HUES48 (cell line): ENCODE measurements around the gene INSIG2.

Experiments used
- H3K27ac ChIP-seq: one replicate; pipeline ENCODE4 v1.7.0; 2013; ENCODE audit warnings: low read depth, low read length, inconsistent platforms
- H3K27me3 ChIP-seq: 2 replicates; pipeline ENCODE4 v1.6.1; 2013; ENCODE audit warnings: mild to moderate bottlenecking, low read length; ENCODE audit not compliant: control insufficient read depth, insufficient read depth
- H3K36me3 ChIP-seq: 2 replicates; pipeline ENCODE4 v1.6.1; 2013; ENCODE audit warnings: low read length; ENCODE audit not compliant: control insufficient read depth, insufficient read depth
- H3K4me1 ChIP-seq: 2 replicates; pipeline ENCODE4 v1.6.1; 2013; ENCODE audit warnings: mild to moderate bottlenecking, low read length; ENCODE audit not compliant: control insufficient read depth, insufficient read depth
- H3K4me3 ChIP-seq: 2 replicates; pipeline ENCODE4 v1.5.1; 2013; ENCODE audit warnings: mild to moderate bottlenecking, low read depth, low read length
- H3K9ac ChIP-seq: 2 replicates; pipeline ENCODE4 v1.6.1; 2013; ENCODE audit warnings: mild to moderate bottlenecking, low read depth, low read length, moderate library complexity
- H3K9me3 ChIP-seq: 2 replicates; pipeline ENCODE4 v1.6.1; 2013; ENCODE audit warnings: low read length; ENCODE audit not compliant: control insufficient read depth, insufficient read depth

Gene INSIG2

DNA sequence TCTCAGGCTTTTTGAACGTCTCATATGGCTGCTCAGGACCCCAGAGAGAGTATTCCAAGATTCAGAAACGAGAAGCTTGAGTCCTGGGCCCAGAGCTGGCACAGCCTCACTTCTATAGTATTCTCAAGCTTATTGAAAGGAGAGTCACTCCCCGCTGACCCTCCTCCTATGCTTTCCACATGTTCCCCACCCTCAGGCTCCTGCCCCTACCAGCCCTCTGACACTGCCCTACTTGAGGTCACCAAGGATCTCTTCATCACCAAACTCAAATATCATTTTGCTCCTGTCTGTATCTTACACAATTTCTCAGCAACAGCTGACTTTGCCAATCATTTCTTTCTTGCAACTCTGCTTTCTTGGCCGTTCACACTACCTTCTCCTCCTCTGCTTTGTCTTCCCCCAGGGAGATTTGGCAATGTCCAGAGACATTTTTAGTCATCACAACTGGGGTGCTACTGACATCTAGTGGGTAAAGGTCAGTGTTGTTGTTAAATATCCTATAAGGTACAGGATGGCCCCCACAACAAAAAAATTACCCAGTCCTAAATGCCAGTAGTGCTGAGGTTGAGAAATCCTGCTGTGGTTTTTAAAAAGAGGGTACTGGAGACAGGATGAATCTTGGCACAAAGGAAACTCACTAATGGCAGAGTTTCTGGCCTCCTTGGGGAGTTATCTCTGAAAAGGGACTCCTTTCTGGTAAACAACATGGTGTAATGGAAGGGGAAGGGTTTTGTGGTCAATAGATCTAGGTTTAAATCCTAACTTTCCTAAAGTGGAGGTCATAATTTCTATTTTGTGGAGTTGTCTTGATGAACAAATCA lies 26.9 kb upstream of the INSIG2 start:
- Histone ChIP-seq H3K27ac (no peak overlapping the region), H3K9me3 (no peaks in the 10 kb centered on the region), H3K36me3 (no peaks in the 10 kb centered on the region), H3K4me3 (no peak overlapping the region), H3K27me3 (no peaks in the 10 kb centered on the region), H3K4me1 (no peaks in the 10 kb centered on the region), H3K9ac (no peak overlapping the region)

DNA sequence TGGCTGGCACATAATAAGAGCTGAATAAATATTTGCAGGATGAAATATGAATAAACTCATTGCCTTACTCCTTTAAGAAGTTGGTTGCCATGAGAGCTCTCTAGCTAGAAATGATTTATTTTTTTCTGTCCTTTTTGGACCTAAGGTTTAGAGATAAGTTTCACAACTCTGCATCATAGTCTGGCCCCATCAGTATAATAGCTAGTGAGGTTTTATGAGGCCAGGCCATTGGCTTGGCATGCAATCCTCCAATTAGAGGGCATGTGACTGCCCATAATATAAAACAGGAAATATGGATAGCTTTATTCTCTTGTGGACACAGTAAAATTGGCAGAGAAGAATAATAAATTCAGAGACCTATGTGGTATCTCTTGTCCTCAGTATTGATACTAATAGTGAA lies 26.2 kb upstream of the INSIG2 start:
- Histone ChIP-seq H3K27me3 (no peaks in the 10 kb centered on the region), H3K36me3 (no peaks in the 10 kb centered on the region), H3K9me3 (no peaks in the 10 kb centered on the region), H3K4me1 (no peaks in the 10 kb centered on the region), H3K9ac (no peak overlapping the region), H3K4me3 (no peak overlapping the region), H3K27ac (no peak overlapping the region)

DNA sequence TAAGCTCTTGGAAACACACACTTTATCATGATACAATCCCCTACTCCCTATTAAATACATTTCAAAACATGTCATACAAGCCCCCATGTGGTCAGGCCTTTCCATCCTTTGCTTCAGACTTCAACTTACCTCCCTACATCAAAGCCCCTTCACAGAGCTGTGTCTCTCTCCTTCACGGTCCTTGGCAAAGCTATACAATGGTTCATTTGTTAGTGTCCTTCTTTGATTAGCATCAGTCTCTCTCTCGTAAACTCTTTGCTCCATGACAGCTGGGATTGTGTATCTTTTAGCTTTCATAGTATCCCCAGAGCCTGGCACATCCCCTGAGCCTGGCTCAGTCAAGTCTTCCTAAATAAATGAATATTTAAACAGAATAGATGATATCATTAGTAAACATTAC lies 25.6 kb upstream of the INSIG2 start:
- H3K36me3 ChIP-seq: no peaks in the 10 kb centered on the region
- no peaks in the 10 kb centered on the region for H3K27me3 ChIP-seq
- H3K4me3 ChIP-seq: no peak overlapping the region
- no peaks in the 10 kb centered on the region for H3K4me1 ChIP-seq
- no peaks in the 10 kb centered on the region for H3K9me3 ChIP-seq
- H3K9ac ChIP-seq: no peak overlapping the region
- H3K27ac ChIP-seq: no peak overlapping the region

- Histone ChIP-seq H3K27ac (no peak overlapping the region), H3K4me3 (no peak overlapping the region), H3K9me3 (no peaks in the 10 kb centered on the region), H3K4me1 (no peaks in the 10 kb centered on the region), H3K27me3 (no peaks in the 10 kb centered on the region), H3K36me3 (no peaks in the 10 kb centered on the region), H3K9ac (no peak overlapping the region)
Measured at GRCh38 chr2:118065015-118065706, 23.1 kb upstream of the INSIG2 start.

DNA sequence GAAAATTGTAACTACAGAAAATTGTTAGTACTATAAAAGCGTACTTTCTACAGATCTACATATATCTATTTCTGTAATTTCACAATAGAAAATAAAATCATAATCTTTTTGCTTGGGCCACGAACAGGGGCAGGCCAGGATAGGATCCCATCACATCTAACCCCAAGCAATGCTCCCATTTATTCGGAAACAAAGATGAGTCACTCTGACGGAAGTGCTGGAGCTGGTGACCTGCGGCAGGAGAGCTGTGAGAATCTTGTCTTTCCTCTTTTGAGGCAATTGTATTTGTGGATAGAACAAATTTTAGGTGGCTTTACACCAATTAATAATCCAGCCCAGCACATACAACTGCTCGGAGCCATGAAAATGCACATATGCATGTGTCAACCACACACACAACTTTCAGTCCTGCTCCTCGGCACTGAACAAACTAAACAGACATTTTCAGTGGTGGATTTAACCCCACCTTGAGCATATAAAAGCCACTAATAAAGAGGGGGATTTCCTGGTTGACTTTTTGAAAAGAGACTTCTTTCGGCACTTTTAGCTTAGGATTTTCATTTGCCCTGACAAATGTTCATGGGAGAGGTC lies 22.3 kb upstream of the INSIG2 start:
- Histone ChIP-seq H3K27me3 (no peaks in the 10 kb centered on the region), H3K9me3 (no peaks in the 10 kb centered on the region), H3K36me3 (no peaks in the 10 kb centered on the region)

DNA sequence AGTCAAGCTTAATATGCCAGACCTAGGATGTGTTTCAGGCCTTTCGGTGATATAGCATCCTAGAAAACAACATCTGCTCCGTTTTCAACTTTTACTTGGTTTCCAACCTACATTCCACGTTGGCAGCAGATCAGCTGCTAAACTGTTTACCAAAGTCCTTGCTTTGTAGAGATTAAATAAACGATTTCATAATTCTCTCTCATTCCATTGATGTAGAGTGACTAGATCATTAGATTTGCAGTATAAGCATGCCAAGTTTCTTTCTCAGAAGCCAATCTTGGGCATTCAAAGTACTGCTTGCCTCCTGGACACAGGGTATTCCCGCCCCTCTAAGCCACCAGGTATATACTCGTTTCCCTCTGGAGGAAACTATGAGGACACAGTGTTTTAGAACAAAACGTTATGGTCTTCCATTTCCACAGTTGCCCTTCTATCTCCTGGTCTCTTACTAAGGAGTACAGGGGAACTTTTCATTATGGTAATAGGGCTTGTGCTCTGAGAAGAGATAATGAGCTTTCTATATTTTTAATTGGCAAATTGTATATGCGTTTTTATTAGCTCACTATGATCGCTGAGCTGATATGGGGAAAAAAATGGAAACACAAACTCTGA lies 10.5 kb upstream of the INSIG2 start:
- Histone ChIP-seq H3K36me3 (no peaks in the 10 kb centered on the region), H3K27me3 (no peaks in the 10 kb centered on the region), H3K9me3 (no peaks in the 10 kb centered on the region), H3K9ac (no peak overlapping the region), H3K4me1 (no peaks in the 10 kb centered on the region), H3K27ac (no peak overlapping the region), H3K4me3 (no peak overlapping the region)

More for the DNA sequence above, 22.3 kb upstream of the INSIG2 start:
- Histone ChIP-seq H3K4me3 (no peak overlapping the region), H3K27ac (no peak overlapping the region), H3K9ac (no peak overlapping the region), H3K4me1 (no peaks in the 10 kb centered on the region)

GRCh38 chr2:118078734-118079133 lies 9.5 kb upstream of the INSIG2 start:
- H3K4me3 ChIP-seq: no peak overlapping the region
- no peak overlapping the region for H3K27ac ChIP-seq
- peaks cover 8% of the 10 kb centered on the region for H3K4me1 ChIP-seq
- no peak overlapping the region for H3K9ac ChIP-seq
- no peaks in the 10 kb centered on the region; the same call in 1 of the 2 replicates for H3K27me3 ChIP-seq
- H3K36me3 ChIP-seq: no peaks in the 10 kb centered on the region
- H3K9me3 ChIP-seq: no peaks in the 10 kb centered on the region

DNA sequence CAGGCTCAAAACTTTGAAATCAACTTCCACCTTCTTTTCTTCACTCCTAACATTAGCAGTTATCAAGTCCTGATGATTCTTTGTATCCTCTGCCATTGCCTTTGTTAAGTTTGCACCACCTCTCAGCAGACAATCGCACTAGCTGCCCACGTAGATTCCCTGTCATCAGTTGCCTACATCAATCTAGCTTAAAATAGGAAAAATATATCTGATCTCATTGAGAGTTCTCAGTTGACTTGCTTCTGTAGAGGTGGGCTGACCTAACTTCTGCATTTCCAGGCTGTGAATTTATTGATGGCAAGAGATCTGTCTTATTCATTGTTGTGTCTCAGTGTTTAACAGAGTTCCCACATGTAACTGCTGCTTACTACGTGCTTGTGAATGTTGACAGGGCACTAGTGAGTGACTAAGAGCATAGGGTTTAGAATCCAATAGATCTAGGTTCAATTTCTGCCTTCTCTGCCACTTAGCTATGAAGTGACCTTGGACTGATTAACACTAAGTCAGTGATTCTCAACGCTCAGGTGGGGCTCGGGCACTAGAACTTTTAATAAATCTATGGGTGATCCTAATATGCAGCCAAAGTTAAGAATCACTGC lies 3.7 kb upstream of the INSIG2 start:
- Histone ChIP-seq H3K9ac (no peak overlapping the region), H3K36me3 (no peaks in the 10 kb centered on the region), H3K27me3 (no peaks in the 10 kb centered on the region; the same call in 1 of the 2 replicates), H3K4me3 (no peak overlapping the region), H3K4me1 (peaks cover 24% of the 10 kb centered on the region), H3K27ac (no peak overlapping the region), H3K9me3 (no peaks in the 10 kb centered on the region)

- H3K36me3 ChIP-seq: no peaks in the 10 kb centered on the region
- H3K4me3 ChIP-seq: no peak overlapping the region
- no peaks in the 10 kb centered on the region for H3K9me3 ChIP-seq
- no peak overlapping the region for H3K9ac ChIP-seq
- no peak overlapping the region for H3K27ac ChIP-seq
- peaks cover 32% of the 10 kb centered on the region for H3K4me1 ChIP-seq
- no peaks in the 10 kb centered on the region; the same call in 1 of the 2 replicates for H3K27me3 ChIP-seq
Measured at GRCh38 chr2:118085173-118086023, 2.9 kb upstream of the INSIG2 start.

GRCh38 chr2:118086024-118086633 lies 2.1 kb upstream of the INSIG2 start:
- Histone ChIP-seq H3K9me3 (no peaks in the 10 kb centered on the region), H3K36me3 (no peaks in the 10 kb centered on the region), H3K4me3 (no peak overlapping the region), H3K4me1 (peaks cover 39% of the 10 kb centered on the region), H3K9ac (no peak overlapping the region), H3K27me3 (no peaks in the 10 kb centered on the region; the same call in 1 of the 2 replicates), H3K27ac (no peak overlapping the region)
